ENCODE measurements around the gene LRRC41. TPM values are rescaled to one million over a fixed set of nuclear protein-coding genes. Genes with fewer than 3 reads are reported as not detected.

Gene LRRC41
- total RNA-seq, 2 donors from 2014 or later = 48.3 to 57.8 TPM

DNA sequence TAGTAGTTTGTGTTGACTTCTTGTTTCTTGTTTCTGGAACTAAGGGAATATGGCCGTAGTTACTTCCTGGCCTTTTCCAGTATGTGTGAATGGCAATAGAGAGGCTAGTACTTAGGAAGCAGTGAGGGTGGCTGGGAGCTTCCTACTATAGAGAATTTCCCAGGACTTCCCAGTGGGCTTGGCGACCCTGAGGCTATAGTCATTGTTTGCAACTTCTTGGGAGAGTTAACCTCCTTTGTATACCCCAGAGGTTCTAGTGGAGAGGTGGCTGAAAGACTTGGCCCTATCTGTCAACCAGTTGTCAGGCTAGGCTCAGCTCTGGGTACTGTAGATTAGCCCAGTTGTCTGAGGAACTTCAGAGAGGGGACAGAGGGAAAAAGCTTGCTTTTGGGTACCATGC lies 40.3 kb downstream of the LRRC41 start:
- DNase-seq (ENCODE audit: low spot score) = no peak
- Histone ChIP-seq H3K9me3 (no peaks in the 10 kb centered on the region), H3K27me3 (no peaks in the 10 kb centered on the region), H3K27ac (no peak overlapping the region), H3K4me1 (no peaks in the 10 kb centered on the region), H3K36me3 (no peaks in the 10 kb centered on the region), H3K4me3 (no peak overlapping the region)
- TF ChIP-seq, protein P1, sequence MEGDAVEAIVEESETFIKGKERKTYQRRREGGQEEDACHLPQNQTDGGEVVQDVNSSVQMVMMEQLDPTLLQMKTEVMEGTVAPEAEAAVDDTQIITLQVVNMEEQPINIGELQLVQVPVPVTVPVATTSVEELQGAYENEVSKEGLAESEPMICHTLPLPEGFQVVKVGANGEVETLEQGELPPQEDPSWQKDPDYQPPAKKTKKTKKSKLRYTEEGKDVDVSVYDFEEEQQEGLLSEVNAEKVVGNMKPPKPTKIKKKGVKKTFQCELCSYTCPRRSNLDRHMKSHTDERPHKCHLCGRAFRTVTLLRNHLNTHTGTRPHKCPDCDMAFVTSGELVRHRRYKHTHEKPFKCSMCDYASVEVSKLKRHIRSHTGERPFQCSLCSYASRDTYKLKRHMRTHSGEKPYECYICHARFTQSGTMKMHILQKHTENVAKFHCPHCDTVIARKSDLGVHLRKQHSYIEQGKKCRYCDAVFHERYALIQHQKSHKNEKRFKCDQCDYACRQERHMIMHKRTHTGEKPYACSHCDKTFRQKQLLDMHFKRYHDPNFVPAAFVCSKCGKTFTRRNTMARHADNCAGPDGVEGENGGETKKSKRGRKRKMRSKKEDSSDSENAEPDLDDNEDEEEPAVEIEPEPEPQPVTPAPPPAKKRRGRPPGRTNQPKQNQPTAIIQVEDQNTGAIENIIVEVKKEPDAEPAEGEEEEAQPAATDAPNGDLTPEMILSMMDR (IDR thresholded peaks at IDR 0.05) = no peak

DNA sequence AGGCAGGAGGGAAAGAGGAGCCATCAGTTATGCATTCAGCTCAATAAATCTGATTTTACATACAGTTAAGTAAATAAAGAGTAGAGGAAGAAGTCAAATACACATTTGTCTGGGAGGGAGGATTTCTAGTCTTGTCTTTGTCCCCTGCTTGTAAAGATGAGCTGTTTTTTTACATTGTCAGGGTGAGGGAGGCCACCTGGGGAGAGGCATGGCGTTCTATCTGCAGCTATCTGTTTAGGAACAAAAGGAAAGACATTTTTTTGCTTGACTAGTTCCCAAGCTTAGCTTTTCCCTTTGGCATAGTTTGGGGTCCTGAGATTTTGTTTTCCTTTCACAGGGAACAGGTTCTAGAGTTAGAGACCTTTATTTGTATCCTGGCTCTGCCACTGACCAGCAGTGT lies 40.9 kb downstream of the LRRC41 start:
- TF ChIP-seq, protein P1 (IDR thresholded peaks at IDR 0.05) = no peak
- Histone ChIP-seq H3K27me3 (no peaks in the 10 kb centered on the region), H3K36me3 (no peaks in the 10 kb centered on the region), H3K4me1 (no peaks in the 10 kb centered on the region), H3K27ac (no peak overlapping the region), H3K9me3 (no peaks in the 10 kb centered on the region), H3K4me3 (no peak overlapping the region)
- no peak for DNase-seq (ENCODE audit: low spot score)

DNA sequence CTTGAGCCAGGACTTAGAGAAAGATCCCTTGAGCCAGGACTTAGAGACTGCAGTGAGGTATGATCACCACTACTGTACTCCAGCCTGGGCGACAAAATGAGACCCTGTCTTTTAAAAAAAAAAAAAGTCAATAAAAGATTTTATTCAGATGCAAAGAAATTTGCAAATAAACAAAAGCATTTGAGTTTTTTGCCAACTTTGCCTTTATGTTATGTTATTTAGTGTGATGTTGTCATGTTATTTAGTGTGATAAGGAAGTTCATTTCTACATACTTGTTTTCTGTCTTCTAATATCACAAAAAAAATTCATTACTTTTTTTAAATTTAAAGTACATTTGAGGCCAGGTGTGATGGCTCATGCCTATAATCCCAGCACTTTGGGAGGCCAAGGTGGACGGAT lies 46.9 kb downstream of the LRRC41 start:
- Histone ChIP-seq H3K4me3 (no peak overlapping the region), H3K27ac (no peak overlapping the region), H3K9me3 (no peaks in the 10 kb centered on the region), H3K36me3 (no peaks in the 10 kb centered on the region), H3K4me1 (no peaks in the 10 kb centered on the region), H3K27me3 (no peaks in the 10 kb centered on the region)
- TF ChIP-seq, protein P1 (IDR thresholded peaks at IDR 0.05) = no peak
- DNase-seq (ENCODE audit: low spot score) = no peak

DNA sequence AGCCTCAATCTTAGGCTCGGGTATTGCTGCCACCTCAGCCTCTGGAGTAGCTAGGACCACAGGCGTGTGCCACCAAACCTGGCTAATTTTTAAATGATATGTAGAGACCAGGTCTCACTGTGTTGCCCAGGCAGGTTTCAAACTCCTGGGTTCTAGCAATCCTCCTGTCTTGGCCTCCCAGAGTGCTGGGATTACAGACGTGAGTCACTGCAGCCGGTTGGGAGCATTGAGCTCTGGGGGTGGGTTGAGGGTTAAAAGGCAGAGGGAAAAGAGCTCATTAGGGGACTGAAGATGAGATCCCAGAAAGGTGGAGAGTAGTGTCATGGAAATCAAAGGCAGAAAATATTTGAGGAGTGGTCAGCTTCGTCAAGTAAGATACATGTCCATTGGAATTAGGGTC lies 48.7 kb downstream of the LRRC41 start:
- Histone ChIP-seq H3K27me3 (no peaks in the 10 kb centered on the region), H3K4me3 (no peak overlapping the region), H3K4me1 (no peaks in the 10 kb centered on the region), H3K9me3 (no peaks in the 10 kb centered on the region), H3K27ac (no peak overlapping the region), H3K36me3 (no peaks in the 10 kb centered on the region)
- TF ChIP-seq, protein P1 (IDR thresholded peaks at IDR 0.05) = no peak
- no peak for DNase-seq (ENCODE audit: low spot score)

DNA sequence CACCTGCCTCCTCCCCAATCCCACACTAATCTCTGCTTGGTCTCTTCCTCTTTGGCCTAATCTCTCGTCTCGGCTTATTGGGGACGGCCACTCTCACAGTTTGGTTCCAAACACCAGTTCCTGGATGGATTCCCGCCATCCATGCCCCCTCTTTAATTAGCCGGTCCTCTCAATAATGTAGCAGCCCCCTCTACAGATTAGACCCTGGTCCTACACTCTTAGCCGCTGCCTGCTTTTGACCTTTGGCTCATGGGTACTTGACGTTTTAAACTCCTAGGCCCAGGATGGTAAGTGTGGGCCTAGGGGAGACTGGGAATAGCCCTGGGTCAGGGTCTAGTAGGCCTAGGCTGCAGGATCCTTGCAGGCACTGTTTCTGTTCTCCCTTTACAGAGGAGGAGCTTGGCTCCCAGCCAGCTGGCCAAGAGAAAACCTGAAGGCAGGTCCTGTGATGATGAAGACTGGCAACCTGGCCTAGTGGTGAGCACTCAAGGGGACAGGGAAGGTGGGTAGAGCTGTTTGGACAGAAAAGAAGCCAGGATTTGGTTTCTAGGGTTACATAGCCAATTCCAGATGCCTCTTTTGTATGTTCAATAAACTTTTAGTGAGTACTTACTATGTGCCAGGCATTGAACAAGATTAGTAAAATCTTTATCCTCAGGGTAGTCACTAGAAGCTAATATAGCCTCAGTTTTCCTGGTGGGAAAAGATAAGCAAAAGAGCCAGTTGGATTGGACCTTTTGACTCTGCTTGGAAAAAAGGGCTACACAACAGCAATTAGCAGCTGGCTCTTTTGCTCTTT lies 55.1 kb downstream of the LRRC41 start:
- DNase-seq (ENCODE audit: low spot score) = no peak
- H3K4me3 ChIP-seq = peak overlapping the region; percentile 48 to 65
- H3K4me1 ChIP-seq = peaks cover 0 to 16% of the 10 kb centered on the region in 2 donors
- TF ChIP-seq, protein P1 (IDR thresholded peaks at IDR 0.05) = no peak
- no peaks in the 10 kb centered on the region for H3K27me3 ChIP-seq
- H3K9me3 ChIP-seq = no peaks in the 10 kb centered on the region
- no peaks in the 10 kb centered on the region for H3K36me3 ChIP-seq
- no peak overlapping the region for H3K27ac ChIP-seq
